ENCODE measurements around the gene LINC01488. TPM values are rescaled to one million over a fixed set of nuclear protein-coding genes. Genes with fewer than 3 reads are reported as not detected.

The LINC01488 gene
- total and polyA plus RNA-seq, 3 donors from 2014 or later = not detected

DNA sequence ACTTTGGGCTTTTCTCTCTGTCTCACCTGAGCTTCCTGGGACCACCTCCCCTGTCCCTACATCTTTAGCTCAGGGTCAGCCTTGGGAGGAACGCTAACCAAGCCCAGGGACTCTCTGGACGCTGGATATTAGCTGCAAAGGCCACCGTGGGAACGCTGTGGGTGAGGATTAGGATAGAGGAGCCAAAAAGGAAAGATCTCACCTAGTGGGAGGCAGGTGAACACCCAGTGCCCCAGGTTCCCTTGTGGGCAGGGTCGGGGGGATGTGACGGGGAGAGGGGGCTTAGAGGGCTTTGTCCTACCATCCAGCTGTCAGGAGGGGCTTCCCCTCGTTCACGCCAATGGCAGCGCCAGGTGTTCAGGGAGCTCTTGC is 50.2 kb downstream of the LINC01488 start:
- Histone ChIP-seq H3K36me3 (ENCODE audit: low read depth, missing control alignments) (no peaks in the 10 kb centered on the region), H3K27me3 (no peaks in the 10 kb centered on the region), H3K27ac (no peak overlapping the region), H3K4me1 (no peaks in the 10 kb centered on the region), H3K4me3 (no peak overlapping the region), H3K9me3 (no peaks in the 10 kb centered on the region)
- WGBS, 2 donors = 87 to 88% methylated on average over 9 of the region's 9 CpGs
- TF ChIP-seq POLR2A (IDR thresholded peaks at IDR 0.05) = no peak
- TF ChIP-seq, protein P1, sequence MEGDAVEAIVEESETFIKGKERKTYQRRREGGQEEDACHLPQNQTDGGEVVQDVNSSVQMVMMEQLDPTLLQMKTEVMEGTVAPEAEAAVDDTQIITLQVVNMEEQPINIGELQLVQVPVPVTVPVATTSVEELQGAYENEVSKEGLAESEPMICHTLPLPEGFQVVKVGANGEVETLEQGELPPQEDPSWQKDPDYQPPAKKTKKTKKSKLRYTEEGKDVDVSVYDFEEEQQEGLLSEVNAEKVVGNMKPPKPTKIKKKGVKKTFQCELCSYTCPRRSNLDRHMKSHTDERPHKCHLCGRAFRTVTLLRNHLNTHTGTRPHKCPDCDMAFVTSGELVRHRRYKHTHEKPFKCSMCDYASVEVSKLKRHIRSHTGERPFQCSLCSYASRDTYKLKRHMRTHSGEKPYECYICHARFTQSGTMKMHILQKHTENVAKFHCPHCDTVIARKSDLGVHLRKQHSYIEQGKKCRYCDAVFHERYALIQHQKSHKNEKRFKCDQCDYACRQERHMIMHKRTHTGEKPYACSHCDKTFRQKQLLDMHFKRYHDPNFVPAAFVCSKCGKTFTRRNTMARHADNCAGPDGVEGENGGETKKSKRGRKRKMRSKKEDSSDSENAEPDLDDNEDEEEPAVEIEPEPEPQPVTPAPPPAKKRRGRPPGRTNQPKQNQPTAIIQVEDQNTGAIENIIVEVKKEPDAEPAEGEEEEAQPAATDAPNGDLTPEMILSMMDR (IDR thresholded peaks at IDR 0.05) = no peak
- intact Hi-C loops (cut with DNase I; ENCODE audit: low total_unique reads) = no loop called here
- no peak for DNase-seq

DNA sequence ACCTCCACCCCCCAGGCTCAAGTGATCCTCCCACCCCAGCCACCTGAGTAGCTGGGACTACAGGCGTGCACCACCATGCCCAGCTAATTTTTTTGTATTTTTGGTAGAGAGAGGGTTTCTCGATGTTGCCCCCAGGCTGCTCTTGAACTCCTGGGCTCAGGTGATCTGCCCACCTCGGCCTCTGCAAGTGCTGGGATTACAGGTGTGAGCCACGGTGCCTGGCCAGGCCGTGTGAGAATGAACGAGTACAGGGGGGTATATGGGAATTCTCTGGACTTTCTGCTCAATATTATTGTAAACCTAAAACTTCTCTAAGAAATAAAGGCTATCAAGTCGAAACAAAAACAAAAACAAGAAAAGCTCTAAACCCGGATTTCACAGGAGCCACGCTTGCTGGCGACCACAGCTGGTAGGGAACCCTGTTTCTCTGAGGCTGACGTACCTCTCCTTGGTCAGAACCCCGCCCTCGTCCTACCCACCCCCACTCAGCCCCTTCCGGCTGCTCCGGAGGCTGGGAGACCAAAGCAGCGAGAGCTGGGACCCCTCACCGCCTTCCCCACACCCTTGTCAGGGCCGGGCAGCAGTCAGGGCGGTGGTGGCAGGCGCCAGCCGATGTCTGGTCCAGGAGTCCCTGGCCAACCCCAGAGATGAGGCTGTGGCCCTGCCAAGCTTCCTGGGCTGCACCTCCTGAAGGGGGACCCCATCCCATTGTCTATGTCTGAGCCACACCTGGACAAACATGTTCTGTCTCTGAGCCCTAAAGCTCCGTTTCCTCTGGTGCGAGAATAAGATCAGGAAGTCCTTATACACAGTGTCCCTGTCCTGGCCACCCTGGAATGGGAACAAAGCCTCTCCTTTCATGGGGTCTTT is 52.1 kb downstream of the LINC01488 start:
- intact Hi-C loops (cut with DNase I; ENCODE audit: low total_unique reads) = no loop called here
- TF ChIP-seq, protein P1 (IDR thresholded peaks at IDR 0.05) = no peak
- no peak for TF ChIP-seq POLR2A (IDR thresholded peaks at IDR 0.05)

DNA sequence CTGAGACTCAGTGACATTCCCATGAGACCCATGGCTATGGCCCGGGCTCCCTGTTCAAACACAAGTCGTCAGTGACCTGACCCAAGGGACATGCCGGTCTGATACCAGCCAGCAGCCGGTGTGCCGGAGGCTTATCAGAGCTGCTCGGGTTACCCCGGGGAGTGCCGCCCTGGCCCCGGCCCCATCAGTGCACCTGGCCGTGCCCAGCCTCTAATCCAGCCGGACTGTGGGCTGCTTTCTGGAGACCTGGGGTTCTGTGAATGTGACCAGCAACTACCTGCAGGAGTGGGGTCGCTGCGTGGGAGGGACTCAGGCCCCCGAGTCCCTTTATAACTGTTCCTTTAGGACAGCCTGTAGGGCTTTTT is 52.7 kb downstream of the LINC01488 start:
- Histone ChIP-seq H3K4me3 (no peak overlapping the region), H3K27ac (no peak overlapping the region), H3K27me3 (no peaks in the 10 kb centered on the region), H3K36me3 (ENCODE audit: low read depth, missing control alignments) (no peaks in the 10 kb centered on the region), H3K4me1 (no peaks in the 10 kb centered on the region), H3K9me3 (no peaks in the 10 kb centered on the region)
- 67 to 91% methylated on average over 4 to 14 of the region's 14 CpGs for WGBS, 2 donors
- TF ChIP-seq POLR2A (IDR thresholded peaks at IDR 0.05) = no peak
- TF ChIP-seq, protein P1 (IDR thresholded peaks at IDR 0.05) = no peak
- intact Hi-C loops (cut with DNase I; ENCODE audit: low total_unique reads) = no loop called here
- DNase-seq = no peak

More for the DNA sequence above, 52.1 kb downstream of the LINC01488 start:
- Histone ChIP-seq H3K4me3 (no peak overlapping the region), H3K4me1 (no peaks in the 10 kb centered on the region), H3K27me3 (no peaks in the 10 kb centered on the region), H3K9me3 (no peaks in the 10 kb centered on the region), H3K36me3 (ENCODE audit: low read depth, missing control alignments) (no peaks in the 10 kb centered on the region), H3K27ac (no peak overlapping the region)
- 84 to 85% methylated on average over 23 of the region's 23 CpGs for WGBS, 2 donors
- no peak for DNase-seq

DNA sequence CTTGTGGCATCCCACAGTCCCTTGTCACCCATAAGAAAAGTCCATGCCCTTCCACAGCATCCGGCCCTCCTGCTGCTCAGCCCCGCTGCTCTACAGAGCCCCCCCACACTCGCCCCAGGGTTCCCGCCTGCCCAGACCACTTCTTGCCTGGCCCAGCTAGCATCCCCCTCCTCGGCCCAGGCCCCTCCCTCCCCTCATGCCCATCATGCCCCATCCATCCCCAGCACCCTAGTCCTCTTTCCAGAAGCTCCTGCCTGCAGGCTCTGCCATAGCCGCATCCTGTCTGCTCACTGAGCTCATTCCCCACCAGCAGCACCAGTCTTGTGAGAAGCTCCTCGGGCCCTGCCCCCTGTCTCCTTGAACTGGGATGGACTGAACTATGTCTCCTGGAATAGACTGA is 54.4 kb downstream of the LINC01488 start:
- Histone ChIP-seq H3K4me3 (no peak overlapping the region), H3K9me3 (no peaks in the 10 kb centered on the region), H3K27ac (no peak overlapping the region), H3K36me3 (ENCODE audit: low read depth, missing control alignments) (no peaks in the 10 kb centered on the region), H3K27me3 (no peaks in the 10 kb centered on the region), H3K4me1 (no peaks in the 10 kb centered on the region)
- 94 to 99% methylated on average over 7 of the region's 7 CpGs for WGBS, 2 donors
- TF ChIP-seq, protein P1 (IDR thresholded peaks at IDR 0.05) = no peak
- TF ChIP-seq POLR2A (IDR thresholded peaks at IDR 0.05) = no peak
- DNase-seq = no peak
- intact Hi-C loops (cut with DNase I; ENCODE audit: low total_unique reads) = no loop called here

DNA sequence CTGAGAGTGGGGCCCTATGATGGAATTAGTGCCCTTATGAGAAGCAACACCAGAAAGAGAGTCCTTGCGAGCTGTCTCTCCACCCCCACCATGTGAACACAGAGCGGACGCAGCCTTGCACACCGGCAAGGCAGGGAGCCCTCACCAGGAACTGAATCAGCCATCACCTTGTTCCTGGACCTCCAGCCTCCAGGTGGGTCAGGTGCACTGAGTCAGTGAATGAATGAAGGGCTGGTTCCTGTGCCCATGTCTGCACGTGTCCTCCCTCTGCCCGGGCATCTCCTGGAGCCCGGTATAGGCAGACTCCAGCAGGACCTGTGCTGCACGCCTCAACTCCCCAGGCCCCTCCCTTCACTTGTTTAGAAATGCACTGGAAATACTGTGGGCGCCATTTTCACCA is 54.9 kb downstream of the LINC01488 start:
- intact Hi-C loops (cut with DNase I; ENCODE audit: low total_unique reads) = no loop called here
- Histone ChIP-seq H3K27me3 (no peaks in the 10 kb centered on the region), H3K4me1 (no peaks in the 10 kb centered on the region), H3K9me3 (no peaks in the 10 kb centered on the region), H3K36me3 (ENCODE audit: low read depth, missing control alignments) (no peaks in the 10 kb centered on the region), H3K27ac (no peak overlapping the region), H3K4me3 (no peak overlapping the region)
- TF ChIP-seq, protein P1 (IDR thresholded peaks at IDR 0.05) = no peak
- no peak for TF ChIP-seq POLR2A (IDR thresholded peaks at IDR 0.05)
- no peak for DNase-seq
- WGBS, 2 donors = 90 to 95% methylated on average over 9 of the region's 9 CpGs
